ENCODE data around the gene ITGB7.

DNA sequence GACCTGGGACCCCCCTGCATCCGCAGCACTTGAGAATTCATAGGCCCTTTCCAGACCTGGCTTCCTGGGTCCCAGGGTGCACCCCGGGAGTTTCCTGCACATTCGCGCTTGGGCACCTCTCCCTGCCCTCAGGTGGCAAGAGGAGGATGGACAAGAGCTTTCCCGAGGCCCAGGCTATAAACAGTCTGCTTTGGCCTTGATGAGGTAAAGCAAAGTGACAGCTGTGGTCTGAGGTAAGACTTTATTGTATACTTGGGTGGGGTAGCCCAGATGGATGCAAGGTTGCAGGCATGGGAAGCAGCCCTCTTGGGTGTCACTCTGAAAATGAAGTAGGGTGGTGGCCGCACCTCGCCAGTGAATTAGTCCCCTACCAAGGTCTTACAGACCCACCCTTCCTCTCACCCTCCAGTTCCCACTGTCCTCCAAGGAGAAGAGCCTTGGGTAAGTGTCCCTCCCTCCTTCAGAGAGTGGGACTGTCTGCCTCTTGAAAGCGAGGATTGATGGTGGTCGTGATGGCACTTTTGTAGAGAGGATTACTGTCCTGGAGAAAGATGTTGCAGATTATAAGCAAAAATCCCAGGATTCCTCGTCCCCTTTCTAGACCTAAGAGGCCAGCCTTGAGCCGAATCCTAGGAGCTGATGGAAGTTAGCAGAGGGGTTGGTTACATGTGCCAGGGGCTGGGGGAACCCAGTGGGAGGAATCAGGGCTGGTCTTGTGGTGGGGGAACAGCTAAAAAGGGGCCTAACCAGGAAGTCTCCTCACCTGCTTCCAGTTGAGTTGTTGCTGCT is 15.8 kb downstream of the ITGB7 start:
- no peak for TF ChIP-seq MEF2A (IDR thresholded peaks at IDR 0.05; ENCODE audit: borderline replicate concordance, low read depth)
- TF ChIP-seq, protein P1, sequence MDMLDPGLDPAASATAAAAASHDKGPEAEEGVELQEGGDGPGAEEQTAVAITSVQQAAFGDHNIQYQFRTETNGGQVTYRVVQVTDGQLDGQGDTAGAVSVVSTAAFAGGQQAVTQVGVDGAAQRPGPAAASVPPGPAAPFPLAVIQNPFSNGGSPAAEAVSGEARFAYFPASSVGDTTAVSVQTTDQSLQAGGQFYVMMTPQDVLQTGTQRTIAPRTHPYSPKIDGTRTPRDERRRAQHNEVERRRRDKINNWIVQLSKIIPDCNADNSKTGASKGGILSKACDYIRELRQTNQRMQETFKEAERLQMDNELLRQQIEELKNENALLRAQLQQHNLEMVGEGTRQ (IDR thresholded peaks at IDR 0.05; ENCODE audit: borderline replicate concordance, low read depth, low read length) = no peak
- TF ChIP-seq, protein P2, sequence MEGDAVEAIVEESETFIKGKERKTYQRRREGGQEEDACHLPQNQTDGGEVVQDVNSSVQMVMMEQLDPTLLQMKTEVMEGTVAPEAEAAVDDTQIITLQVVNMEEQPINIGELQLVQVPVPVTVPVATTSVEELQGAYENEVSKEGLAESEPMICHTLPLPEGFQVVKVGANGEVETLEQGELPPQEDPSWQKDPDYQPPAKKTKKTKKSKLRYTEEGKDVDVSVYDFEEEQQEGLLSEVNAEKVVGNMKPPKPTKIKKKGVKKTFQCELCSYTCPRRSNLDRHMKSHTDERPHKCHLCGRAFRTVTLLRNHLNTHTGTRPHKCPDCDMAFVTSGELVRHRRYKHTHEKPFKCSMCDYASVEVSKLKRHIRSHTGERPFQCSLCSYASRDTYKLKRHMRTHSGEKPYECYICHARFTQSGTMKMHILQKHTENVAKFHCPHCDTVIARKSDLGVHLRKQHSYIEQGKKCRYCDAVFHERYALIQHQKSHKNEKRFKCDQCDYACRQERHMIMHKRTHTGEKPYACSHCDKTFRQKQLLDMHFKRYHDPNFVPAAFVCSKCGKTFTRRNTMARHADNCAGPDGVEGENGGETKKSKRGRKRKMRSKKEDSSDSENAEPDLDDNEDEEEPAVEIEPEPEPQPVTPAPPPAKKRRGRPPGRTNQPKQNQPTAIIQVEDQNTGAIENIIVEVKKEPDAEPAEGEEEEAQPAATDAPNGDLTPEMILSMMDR (IDR thresholded peaks at IDR 0.05) = no peak
- no peak for TF ChIP-seq RFX5 (IDR thresholded peaks at IDR 0.05; ENCODE audit: low read length)
- TF ChIP-seq SIN3A (IDR thresholded peaks at IDR 0.05; ENCODE audit: borderline replicate concordance, low read depth, low read length) = no peak
- no peak for TF ChIP-seq NFIC (IDR thresholded peaks at IDR 0.05; ENCODE audit: borderline replicate concordance)
- no peak; the same call in none of the 2 replicates for TF ChIP-seq POLR2AphosphoS5 (IDR thresholded peaks at IDR 0.05; ENCODE audit: low read depth, low read length)
- no peak for TF ChIP-seq MXI1 (IDR thresholded peaks at IDR 0.05; ENCODE audit: low read depth, low read length)
